ENCODE data around the gene ERICH2. TPM values are rescaled to one million over a fixed set of nuclear protein-coding genes. Genes with fewer than 3 reads are reported as not detected.

The ERICH2 gene
- total RNA-seq, 1 experiment from 2014 or later = 2.4 TPM

- peak overlapping the region; percentile 74 for H2AFZ ChIP-seq (ENCODE audit: low read depth, low read length, poor library complexity, severe bottlenecking)
- peak overlapping the region; percentile 81 for H3K4me3 ChIP-seq (replicated peaks in 1 of 2; ENCODE audit: low read depth in 1 of 2, low read length in 2 of 2)
- peak; percentile 80 for DNase-seq (ENCODE audit: low read depth, low spot score)
- H3K9me3 ChIP-seq (ENCODE audit: control insufficient read depth in 1 of 2, insufficient read depth in 1 of 2, low read depth in 1 of 2, low read length in 2 of 2) = no peaks in the 10 kb centered on the region
- peak overlapping the region; percentile 96 for H3K4me2 ChIP-seq (ENCODE audit: low read length)
- no peaks in the 10 kb centered on the region for H4K20me1 ChIP-seq (ENCODE audit: insufficient read depth)
- H3K9me2 ChIP-seq (ENCODE audit: insufficient read depth) = no peaks in the 10 kb centered on the region
- peak overlapping the region; percentile 69 for H3K9ac ChIP-seq (ENCODE audit: low read length)
- peak overlapping the region; percentile 63 for H3K27ac ChIP-seq (ENCODE audit: low read depth, low read length)
- H3K4me1 ChIP-seq (ENCODE audit: control insufficient read depth in 1 of 2, insufficient read depth in 2 of 2, low read length in 2 of 2) = peaks cover 4 to 9% of the 10 kb centered on the region in 2 experiments; a peak in 2 of 4 replicates
- intact Hi-C loops (cut with micrococcal nuclease) = no loop called here
- ChIA-PET CTCF (interaction anchor here (0.6 to 1.6 kb wide), 4 partner anchors 45 to 721 kb away, joined by 4 to 5 read pairs (median 4); no protein-coding TSS in a partner anchor), RAD21 (ENCODE audit: low non-redundant PET in 1 of 2, low total read pairs in 2 of 2, uncharacterized antibody in 2 of 2, unreplicated experiment in 2 of 2) (interaction anchor here (0.7 to 0.8 kb wide), 2 partner anchors 45 to 361 kb away, joined by 3 read pairs; no protein-coding TSS in a partner anchor), POLR2A (no interaction called here)
- BruUV-seq (replicated peaks) = no TSS peak
- TF ChIP-seq ZBTB33 (IDR thresholded peaks at IDR 0.05; ENCODE audit: extremely low read depth, insufficient replicate concordance, low read length) (no peak), SIN3A (IDR thresholded peaks at IDR 0.05; ENCODE audit: low read depth) (no peak), SRF (IDR thresholded peaks at IDR 0.05; ENCODE audit: low read depth) (no peak), MAX (IDR thresholded peaks at IDR 0.05) (peak; percentile 46; the same call in 1 of the 2 replicates), ELF1 (IDR thresholded peaks at IDR 0.05; ENCODE audit: borderline replicate concordance, low read depth) (no peak), ATF3 (IDR thresholded peaks at IDR 0.05) (no peak), YY1 (IDR thresholded peaks at IDR 0.05; ENCODE audit: extremely low read depth, insufficient replicate concordance, low read depth, low read length) (peak; percentile 49), SP1 (IDR thresholded peaks at IDR 0.05; ENCODE audit: low read depth) (no peak), POLR2A (IDR thresholded peaks at IDR 0.05; ENCODE audit: borderline replicate concordance, extremely low read depth, insufficient read depth, insufficient read length) (no peak), EGR1 (IDR thresholded peaks at IDR 0.05; ENCODE audit: low read depth) (no peak), REST (IDR thresholded peaks at IDR 0.05; ENCODE audit: low read depth) (no peak), POLR2AphosphoS5 (IDR thresholded peaks at IDR 0.05; ENCODE audit: low read depth, low read length) (peak; percentile 77), ZFX (IDR thresholded peaks at IDR 0.05) (peak; percentile 52), CEBPB (IDR thresholded peaks at IDR 0.05; ENCODE audit: low read depth) (no peak), FOSL1 (IDR thresholded peaks at IDR 0.05; ENCODE audit: low read depth) (no peak), ZNF274 (IDR thresholded peaks at IDR 0.05; ENCODE audit: low read depth, low read length) (no peak), CBX3 (IDR thresholded peaks at IDR 0.05; ENCODE audit: low read depth) (no peak), EZH2phosphoT487 (IDR thresholded peaks at IDR 0.05; ENCODE audit: borderline replicate concordance) (no peak), EZH2 (IDR thresholded peaks at IDR 0.05) (no peak), TCF7L2 (IDR thresholded peaks at IDR 0.05; ENCODE audit: borderline replicate concordance, extremely low read depth, insufficient read depth, insufficient read length) (no peak)
- peak; percentile 90 for ATAC-seq
- H3K79me2 ChIP-seq (ENCODE audit: insufficient read depth, low read length) = no peaks in the 10 kb centered on the region
- H3K36me3 ChIP-seq (ENCODE audit: control insufficient read depth in 1 of 2, insufficient read depth in 2 of 2, low read length in 2 of 2) = no peaks in the 10 kb centered on the region
- H3K27me3 ChIP-seq (ENCODE audit: insufficient read depth, low read length) = no peaks in the 10 kb centered on the region
Measured at GRCh38 chr2:170770606-170771420, 635 bp downstream of the ERICH2 start.
